ENCODE data around the gene GRID1.

The GRID1 gene

GRCh38 chr10:86023336-86023735 is 343.3 kb downstream of the GRID1 start:
- DNase-seq, result no peak

- no peak for DNase-seq
These were observed 343.7 kb downstream of the GRID1 start for GRCh38 chr10:86022906-86023305.

- no peak for DNase-seq
These were observed 346.5 kb downstream of the GRID1 start for GRCh38 chr10:86020134-86020533.

GRCh38 chr10:86019141-86019540 is 347.5 kb downstream of the GRID1 start:
- DNase-seq, result no peak

- no peak for DNase-seq
These were observed 347.9 kb downstream of the GRID1 start for GRCh38 chr10:86018735-86019058.

GRCh38 chr10:86017841-86018734 is 348.5 kb downstream of the GRID1 start:
- no peak for DNase-seq

- no peak for DNase-seq
These were observed 353.0 kb downstream of the GRID1 start for GRCh38 chr10:86013568-86013967.

GRCh38 chr10:86007171-86007570 is 359.4 kb downstream of the GRID1 start:
- no peak for DNase-seq

GRCh38 chr10:86004337-86004736 is 362.3 kb downstream of the GRID1 start:
- no peak for DNase-seq

- DNase-seq, result no peak
These were observed 363.4 kb downstream of the GRID1 start for GRCh38 chr10:86003201-86003621.

GRCh38 chr10:86001521-86001920 is 365.1 kb downstream of the GRID1 start:
- DNase-seq, result no peak

- DNase-seq, result no peak
These were observed 369.1 kb downstream of the GRID1 start for GRCh38 chr10:85997544-85997943.

- no peak for DNase-seq
These were observed 370.8 kb downstream of the GRID1 start for GRCh38 chr10:85995791-85996190.

GRCh38 chr10:85993840-85994507 is 372.6 kb downstream of the GRID1 start:
- no peak for DNase-seq

GRCh38 chr10:85993140-85993539 is 373.5 kb downstream of the GRID1 start:
- DNase-seq, result no peak

GRCh38 chr10:85992324-85992723 is 374.3 kb downstream of the GRID1 start:
- no peak for DNase-seq

- no peak for DNase-seq
These were observed 379.8 kb downstream of the GRID1 start for GRCh38 chr10:85986777-85987176.

- no peak for DNase-seq
These were observed 383.5 kb downstream of the GRID1 start for GRCh38 chr10:85983051-85983450.

GRCh38 chr10:85979598-85979997 is 387.0 kb downstream of the GRID1 start:
- DNase-seq, result no peak

GRCh38 chr10:85978566-85979358 is 387.8 kb downstream of the GRID1 start:
- DNase-seq, result no peak

GRCh38 chr10:85977642-85978041 is 389.0 kb downstream of the GRID1 start:
- DNase-seq, result no peak

- no peak for DNase-seq
These were observed 390.3 kb downstream of the GRID1 start for GRCh38 chr10:85976267-85976793.

- no peak for DNase-seq
These were observed 395.1 kb downstream of the GRID1 start for GRCh38 chr10:85971494-85971893.
